GM21367 (cell line): ENCODE results near the gene PPP1R16B.
"Not testable (repeated sequence)": the region's sequence is repeated elsewhere in the genome, so short reads cannot be mapped to it uniquely, and the experiment has no call there.

ENCODE experiments used
- ATAC-seq: cut with Tn5 transposase; IDR thresholded peaks from one replicate; pipeline ENCODE4 v1.9.1; 2021; ENCODE audit not compliant: unreplicated experiment

Gene PPP1R16B

DNA sequence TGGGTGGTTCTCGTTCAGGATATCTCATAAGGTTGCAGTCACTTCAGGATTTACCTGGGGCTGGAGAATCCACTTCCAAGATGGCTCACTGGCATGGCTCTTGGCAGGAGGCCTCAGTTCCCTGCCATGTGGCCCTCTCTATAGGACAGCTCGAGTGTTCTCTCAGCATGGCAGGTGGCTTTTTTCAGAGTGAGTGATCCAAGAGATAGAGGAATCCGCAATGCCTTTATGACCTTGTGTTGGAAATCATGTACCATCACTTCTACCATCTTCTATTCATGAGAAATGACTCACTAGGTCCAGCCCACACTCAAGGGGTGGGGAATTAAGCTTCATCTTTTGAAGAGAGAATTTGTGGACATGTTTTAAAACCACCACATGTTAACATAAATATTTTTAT lies 37.8 kb downstream of the PPP1R16B start:
- ATAC-seq = no peak

- no peak for ATAC-seq
Observed at GRCh38 chr20:38844963-38845362, 39.5 kb downstream of the PPP1R16B start.

DNA sequence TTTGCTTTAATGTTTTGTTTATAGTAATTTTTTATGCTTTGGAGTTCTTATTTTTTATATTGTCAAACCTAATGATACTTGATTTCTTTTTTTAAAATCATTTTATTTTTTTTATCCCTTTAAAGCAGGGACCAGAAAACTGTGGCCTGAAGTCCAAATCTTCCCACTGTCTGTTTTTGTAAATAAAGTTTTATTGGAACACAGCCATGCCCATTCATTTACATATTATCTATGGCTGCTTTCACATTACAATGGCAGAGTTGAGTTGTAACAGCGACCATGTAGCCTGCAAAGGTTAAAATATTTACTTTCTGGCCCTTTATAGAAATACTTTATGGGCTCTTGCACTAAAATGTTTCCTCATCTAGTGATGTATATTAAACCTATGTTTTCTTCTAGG lies 42.3 kb downstream of the PPP1R16B start:
- ATAC-seq = no peak

GRCh38 chr20:38853759-38854158 lies 48.3 kb downstream of the PPP1R16B start:
- ATAC-seq = no peak

DNA sequence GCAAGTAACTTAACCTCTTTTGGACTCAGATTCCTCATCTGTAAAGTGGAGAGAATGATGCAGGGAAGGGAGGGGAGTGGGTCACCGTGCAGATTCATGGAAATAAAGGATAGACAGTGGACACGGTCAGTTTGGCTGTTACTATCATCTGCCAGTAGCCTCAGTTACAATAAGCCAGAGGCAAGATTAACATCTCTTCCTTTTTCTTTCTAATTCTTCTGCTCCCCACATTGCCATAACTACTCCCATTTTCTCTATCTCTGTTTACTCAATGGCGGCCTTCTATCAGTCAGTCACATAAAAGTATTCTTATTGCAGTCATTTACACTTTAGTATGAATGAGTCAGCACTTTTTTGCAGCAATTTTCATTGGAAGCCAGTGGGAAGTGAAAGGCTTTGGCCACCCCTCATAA lies 49.2 kb downstream of the PPP1R16B start:
- no peak for ATAC-seq

DNA sequence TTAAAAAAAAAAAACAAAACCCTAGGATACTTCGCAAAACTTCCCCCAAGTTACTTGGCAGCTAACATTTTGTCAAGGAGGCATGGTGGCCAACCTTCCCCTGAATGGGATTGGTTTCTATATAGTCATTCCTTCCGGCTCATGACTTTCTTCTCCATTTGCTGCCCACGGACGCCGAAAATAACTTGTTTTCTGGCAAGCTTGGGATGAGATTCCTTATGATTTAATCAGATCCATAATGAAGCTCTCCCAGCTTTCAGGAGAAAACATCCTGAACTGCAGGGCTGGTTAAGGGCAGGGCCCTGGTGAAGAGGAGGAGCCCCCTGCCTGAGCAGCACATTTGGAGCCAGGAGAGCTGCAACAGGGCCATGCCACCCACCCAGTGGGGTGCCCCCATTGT lies 49.9 kb downstream of the PPP1R16B start:
- no peak for ATAC-seq

DNA sequence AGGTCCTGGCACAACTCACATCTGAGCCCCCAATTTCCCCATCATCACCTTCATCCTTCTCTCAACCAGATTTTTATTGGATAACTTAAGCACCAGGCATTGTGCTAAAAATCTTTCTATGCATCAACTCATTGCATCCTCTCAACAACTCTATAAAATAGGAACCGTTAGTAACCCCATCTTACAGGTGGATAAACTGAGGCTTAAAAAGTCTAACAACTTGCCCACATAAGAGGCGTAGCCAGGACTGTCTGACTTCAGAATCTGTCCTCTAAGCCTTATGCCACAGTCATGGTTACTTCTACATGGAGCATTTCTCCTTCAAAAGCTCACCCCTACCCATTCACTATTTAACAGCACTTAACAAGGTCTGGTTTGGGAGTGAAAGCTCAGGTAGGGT lies 51.1 kb downstream of the PPP1R16B start:
- no peak for ATAC-seq

DNA sequence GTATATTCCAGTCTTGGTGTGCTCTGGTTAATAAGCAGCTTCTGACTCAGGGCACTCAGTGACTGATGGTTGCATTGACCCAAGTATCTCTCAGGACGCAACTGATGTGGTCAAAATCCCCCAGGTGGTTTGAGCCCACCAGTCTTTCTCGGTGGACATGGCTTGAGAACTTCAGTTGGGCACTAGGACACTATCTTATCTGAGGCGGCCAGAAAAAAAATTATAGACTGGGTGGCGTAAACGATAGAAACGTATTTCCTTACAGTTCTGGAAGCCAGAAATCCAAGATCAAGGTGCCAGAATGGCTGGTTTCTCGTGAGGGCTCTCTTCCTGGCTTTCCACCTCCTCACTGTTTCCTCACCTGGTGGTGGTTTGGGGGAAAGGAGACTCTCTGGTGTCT lies 52.2 kb downstream of the PPP1R16B start:
- no peak for ATAC-seq

DNA sequence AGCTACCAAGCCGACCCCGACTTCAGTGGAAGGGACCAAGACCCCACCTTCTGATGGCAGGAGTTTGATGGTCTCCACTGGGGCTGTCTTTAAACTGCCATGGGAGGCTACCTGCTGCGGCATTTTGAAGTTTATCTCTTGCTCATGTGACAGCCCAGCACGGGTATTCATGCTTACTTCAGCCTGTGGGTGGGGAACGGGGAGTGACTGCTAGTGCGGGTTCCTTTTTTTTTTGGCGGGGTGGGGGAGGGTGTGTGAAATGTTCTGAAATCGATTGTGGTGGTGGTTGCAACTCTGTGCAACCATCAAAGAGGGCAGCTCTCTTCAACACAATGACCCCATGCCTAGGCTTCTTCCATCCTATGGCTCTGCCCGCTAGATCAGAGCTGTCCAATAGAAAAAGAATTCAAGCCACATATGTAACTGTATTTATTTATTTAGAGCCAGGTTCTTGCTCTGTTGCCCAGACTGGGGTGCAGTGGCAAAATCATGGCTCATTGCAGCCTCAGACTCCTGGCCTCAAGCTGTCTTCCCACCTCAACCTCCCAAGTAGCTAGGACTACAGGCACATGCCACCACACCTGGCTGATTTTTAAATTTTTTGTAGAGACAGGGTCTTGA lies 53.7 kb downstream of the PPP1R16B start:
- no peak for ATAC-seq

DNA sequence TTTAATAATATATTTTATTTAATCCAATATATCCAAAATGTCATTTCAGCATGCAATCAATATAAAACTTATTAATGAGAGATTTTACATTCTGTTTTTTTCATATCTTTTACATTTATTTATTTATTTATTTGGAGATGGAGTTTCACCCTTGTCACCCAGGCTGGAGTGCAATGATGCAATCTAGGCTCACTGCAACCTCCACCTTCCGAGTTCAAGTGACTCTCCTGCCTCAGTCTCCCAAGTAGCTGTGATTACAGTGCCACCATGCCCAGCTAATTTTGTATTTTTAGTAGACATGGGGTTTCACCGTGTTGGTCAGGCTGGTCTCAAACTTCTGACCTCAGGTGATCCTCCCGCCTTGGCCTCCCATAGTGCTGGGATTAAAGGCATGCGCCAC lies 54.4 kb downstream of the PPP1R16B start:
- ATAC-seq = not testable (repeated sequence)

GRCh38 chr20:38861071-38861401 lies 55.5 kb downstream of the PPP1R16B start:
- no peak for ATAC-seq

GRCh38 chr20:38862226-38862625 lies 56.7 kb downstream of the PPP1R16B start:
- no peak for ATAC-seq

DNA sequence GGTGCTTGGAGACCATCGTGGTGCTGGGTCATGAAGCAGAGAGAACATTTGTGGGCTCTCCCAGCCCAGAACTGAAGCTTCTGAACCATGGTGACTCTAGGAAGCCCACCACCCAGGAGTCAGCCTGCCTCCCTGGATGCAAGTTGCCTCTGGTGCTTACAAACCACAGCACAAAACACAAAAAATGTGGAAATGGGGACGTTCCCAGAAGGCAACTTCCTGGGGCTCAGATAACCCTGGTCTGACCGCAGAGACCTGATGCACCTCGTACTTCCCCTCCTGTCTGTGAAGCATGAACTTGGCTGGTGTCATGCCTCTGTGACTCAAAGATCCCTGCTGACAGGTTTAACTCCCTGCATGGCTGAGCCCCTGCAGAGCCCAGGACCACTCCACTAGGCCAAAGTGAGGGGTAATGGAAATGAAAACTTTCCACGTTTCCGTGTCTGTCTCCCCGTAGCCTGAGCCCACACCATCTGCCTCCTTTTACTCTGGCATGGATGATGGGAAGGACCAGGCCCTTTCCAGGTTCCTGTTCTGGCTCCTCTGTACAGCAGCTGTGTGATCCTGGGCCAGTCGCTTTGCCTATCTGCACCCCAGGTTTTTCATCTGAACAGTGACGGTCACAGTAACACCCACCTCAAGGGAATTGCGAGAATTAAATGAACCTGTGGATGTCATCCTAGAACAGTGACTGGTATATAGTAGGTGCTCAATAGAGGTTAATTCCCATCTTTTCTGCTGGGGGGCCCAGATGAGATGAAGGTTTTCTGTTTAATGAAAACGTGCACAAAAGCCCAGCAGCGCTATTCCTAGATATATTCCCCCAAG lies 57.7 kb downstream of the PPP1R16B start:
- ATAC-seq = peak; percentile 57

- ATAC-seq = no peak
Observed at GRCh38 chr20:38864662-38865061, 59.2 kb downstream of the PPP1R16B start.

DNA sequence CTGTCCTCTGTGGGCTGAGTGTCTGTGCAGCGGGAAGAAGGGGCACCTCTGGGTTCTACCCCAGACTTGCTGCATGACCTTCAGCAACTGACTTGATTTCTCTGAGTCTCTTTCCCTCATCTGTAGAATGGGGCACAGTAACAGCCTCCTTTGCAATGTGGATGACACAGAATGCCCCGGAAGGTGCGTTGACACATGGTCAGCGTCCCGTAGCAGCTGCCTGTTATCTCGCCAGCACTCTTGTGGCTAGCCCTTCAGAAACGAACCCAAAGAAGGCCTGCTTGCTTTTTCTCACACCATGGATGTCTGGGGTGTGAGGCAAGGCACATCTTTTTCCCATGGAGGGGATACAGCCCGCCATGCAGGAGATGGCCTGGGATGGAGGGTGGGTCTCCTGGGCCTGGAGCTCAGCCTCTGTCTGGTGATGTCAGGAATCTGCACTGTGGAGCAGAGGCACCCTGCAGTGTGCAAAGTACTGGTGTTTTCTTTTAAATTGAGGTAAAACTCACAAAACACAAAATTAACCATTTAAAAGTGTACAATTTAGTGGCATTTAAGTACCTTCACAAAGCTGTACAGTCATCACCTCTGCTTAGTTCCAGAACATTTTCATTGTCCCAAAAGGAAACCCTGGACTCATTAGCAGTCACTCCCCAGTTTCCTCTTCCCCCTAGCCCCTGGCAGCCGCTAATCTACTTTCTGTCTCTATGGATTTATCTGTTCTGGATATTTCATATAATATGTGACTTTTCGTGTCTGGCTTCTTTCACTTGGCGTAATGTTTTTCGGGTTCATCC lies 61.0 kb downstream of the PPP1R16B start:
- ATAC-seq = no peak

- no peak for ATAC-seq
Observed at GRCh38 chr20:38867062-38867359, 61.5 kb downstream of the PPP1R16B start.

- ATAC-seq = no peak
Observed at GRCh38 chr20:38870733-38871559, 65.4 kb downstream of the PPP1R16B start.

- ATAC-seq = no peak
Observed at GRCh38 chr20:38871560-38871953, 66.1 kb downstream of the PPP1R16B start.

- ATAC-seq = no peak
Observed at GRCh38 chr20:38872036-38872435, 66.5 kb downstream of the PPP1R16B start.

- ATAC-seq = no peak
Observed at GRCh38 chr20:38872491-38873049, 67.1 kb downstream of the PPP1R16B start.

DNA sequence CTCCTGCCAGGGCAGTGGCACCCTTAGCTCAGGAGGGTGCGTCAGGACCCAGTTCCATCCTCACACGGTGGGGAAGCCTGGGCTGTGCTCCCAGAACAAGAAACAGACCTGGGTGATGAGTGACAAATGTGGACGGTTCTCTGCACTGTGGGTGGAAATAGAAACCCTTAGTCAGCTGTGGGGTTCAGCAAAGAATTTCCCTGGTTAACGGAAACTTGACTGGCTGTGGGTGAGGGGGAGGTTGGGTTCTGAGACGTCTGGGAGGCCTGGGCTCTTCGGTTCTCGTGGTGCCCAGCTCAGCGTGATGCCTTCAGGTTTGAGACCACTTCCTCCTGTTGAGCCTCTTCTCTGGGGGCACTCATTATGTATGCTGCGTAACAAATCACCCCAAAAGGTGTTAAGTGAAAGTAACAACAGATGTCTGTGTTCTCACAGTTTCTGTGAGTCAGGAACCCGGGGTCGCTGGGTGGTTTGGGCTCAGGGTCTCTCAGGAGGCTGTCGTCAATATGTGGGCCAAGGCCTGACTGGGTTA lies 67.6 kb downstream of the PPP1R16B start:
- peak; percentile 48 for ATAC-seq
